Stimulated activated CD4-positive, alpha-beta T cell treated with anti-CD3 and anti-CD28 coated beads, Interleukin-2, amount 100 ng/mL, for 24 hours (primary cell): Measurements from ENCODE around the gene PDCD4.

Source experiments
- DNase-seq, 2 donors: peaks; one replicate each; pipeline ENCODE4 v3.0.0-alpha.2; 2020

PDCD4 gene

GRCh38 chr10:110843031-110843430, 28.7 kb upstream of the PDCD4 start:
- DNase-seq: no peak

- DNase-seq: no peak
Observed at GRCh38 chr10:110843796-110844616, 27.7 kb upstream of the PDCD4 start.

GRCh38 chr10:110844617-110844881, 27.2 kb upstream of the PDCD4 start:
- DNase-seq: no peak

GRCh38 chr10:110845192-110845755, 26.5 kb upstream of the PDCD4 start:
- no peak for DNase-seq

- no peak for DNase-seq
Observed at GRCh38 chr10:110845756-110846620, 25.7 kb upstream of the PDCD4 start.

- DNase-seq: no peak
Observed at GRCh38 chr10:110847374-110847773, 24.4 kb upstream of the PDCD4 start.

- no peak for DNase-seq
Observed at GRCh38 chr10:110848106-110848505, 23.6 kb upstream of the PDCD4 start.

- no peak for DNase-seq
Observed at GRCh38 chr10:110850099-110850498, 21.6 kb upstream of the PDCD4 start.

- DNase-seq: no peak
Observed at GRCh38 chr10:110851020-110851612, 20.6 kb upstream of the PDCD4 start.

GRCh38 chr10:110852255-110852896, 19.4 kb upstream of the PDCD4 start:
- DNase-seq: peak in 1 of 2 donors; percentile 45

GRCh38 chr10:110852947-110853346, 18.8 kb upstream of the PDCD4 start:
- no peak for DNase-seq

- no peak for DNase-seq
Observed at GRCh38 chr10:110853921-110854605, 17.7 kb upstream of the PDCD4 start.

GRCh38 chr10:110857265-110858171, 14.2 kb upstream of the PDCD4 start:
- no peak for DNase-seq

- no peak for DNase-seq
Observed at GRCh38 chr10:110858297-110858934, 13.3 kb upstream of the PDCD4 start.

GRCh38 chr10:110859206-110859972, 12.3 kb upstream of the PDCD4 start:
- no peak for DNase-seq

- no peak for DNase-seq
Observed at GRCh38 chr10:110859973-110860376, 11.8 kb upstream of the PDCD4 start.

GRCh38 chr10:110860576-110861241, 11.0 kb upstream of the PDCD4 start:
- no peak for DNase-seq

GRCh38 chr10:110861476-110861875, 10.3 kb upstream of the PDCD4 start:
- DNase-seq: no peak

- no peak for DNase-seq
Observed at GRCh38 chr10:110861930-110862649, 9.6 kb upstream of the PDCD4 start.
